ENCODE measurements around the gene PRPH.
A peak's percentile ranks its signal among the peaks of the same experiment; 100 is the strongest.
"Not testable (repeated sequence)": the region's sequence is repeated elsewhere in the genome, so short reads cannot be mapped to it uniquely, and the experiment has no call there.

The PRPH gene

DNA sequence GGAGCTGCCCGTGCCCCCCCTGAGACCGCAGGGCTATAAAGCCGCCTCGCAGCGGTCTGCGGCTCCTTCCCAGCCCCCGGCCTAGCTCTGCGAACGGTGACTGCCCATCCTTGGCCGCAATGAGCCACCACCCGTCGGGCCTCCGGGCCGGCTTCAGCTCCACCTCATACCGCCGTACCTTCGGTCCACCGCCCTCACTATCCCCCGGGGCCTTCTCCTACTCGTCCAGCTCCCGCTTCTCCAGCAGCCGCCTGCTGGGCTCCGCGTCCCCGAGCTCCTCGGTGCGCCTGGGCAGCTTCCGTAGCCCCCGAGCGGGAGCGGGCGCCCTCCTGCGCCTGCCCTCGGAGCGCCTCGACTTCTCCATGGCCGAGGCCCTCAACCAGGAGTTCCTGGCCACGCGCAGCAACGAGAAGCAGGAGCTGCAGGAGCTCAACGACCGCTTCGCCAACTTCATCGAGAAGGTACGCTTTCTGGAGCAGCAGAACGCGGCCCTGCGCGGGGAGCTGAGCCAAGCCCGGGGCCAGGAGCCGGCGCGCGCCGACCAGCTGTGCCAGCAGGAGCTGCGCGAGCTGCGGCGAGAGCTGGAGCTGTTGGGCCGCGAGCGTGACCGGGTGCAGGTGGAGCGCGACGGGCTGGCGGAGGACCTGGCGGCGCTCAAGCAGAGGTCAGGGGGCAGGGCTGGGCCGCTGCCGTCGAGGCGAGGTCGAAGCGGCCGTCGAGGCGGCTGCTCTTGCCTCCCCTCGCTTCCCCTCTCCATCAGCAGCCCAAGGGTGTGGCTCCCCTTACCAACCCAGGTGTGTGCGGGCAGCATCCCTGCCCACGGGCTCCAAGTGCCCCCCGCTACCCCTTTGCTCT is at the start of gene PRPH:
Gene PRPH, plus strand, starts transcription at position 66 of the 855 bp plus-strand sequence. Its CDS starts 54 bp downstream, at position 120.
- peak; percentile 73 for DNase-seq (ENCODE audit: low spot score)

- DNase-seq (ENCODE audit: low spot score) = no peak
Observed at GRCh38 chr12:49251357-49251756, 43.6 kb upstream of the PRPH start.

- no peak for DNase-seq (ENCODE audit: low spot score)
Observed at GRCh38 chr12:49253033-49253623, 41.8 kb upstream of the PRPH start.

GRCh38 chr12:49255456-49255855 is 39.5 kb upstream of the PRPH start:
- DNase-seq (ENCODE audit: low spot score) = not testable (repeated sequence)

- DNase-seq (ENCODE audit: low spot score) = no peak
Observed at GRCh38 chr12:49255857-49256637, 38.9 kb upstream of the PRPH start.

GRCh38 chr12:49257508-49258184 is 37.3 kb upstream of the PRPH start:
- DNase-seq (ENCODE audit: low spot score) = not testable (repeated sequence)

- DNase-seq (ENCODE audit: low spot score) = no peak
Observed at GRCh38 chr12:49259452-49259851, 35.5 kb upstream of the PRPH start.

- no peak for DNase-seq (ENCODE audit: low spot score)
Observed at GRCh38 chr12:49260166-49260565, 34.8 kb upstream of the PRPH start.

GRCh38 chr12:49260571-49261363 is 34.2 kb upstream of the PRPH start:
- DNase-seq (ENCODE audit: low spot score) = no peak

DNA sequence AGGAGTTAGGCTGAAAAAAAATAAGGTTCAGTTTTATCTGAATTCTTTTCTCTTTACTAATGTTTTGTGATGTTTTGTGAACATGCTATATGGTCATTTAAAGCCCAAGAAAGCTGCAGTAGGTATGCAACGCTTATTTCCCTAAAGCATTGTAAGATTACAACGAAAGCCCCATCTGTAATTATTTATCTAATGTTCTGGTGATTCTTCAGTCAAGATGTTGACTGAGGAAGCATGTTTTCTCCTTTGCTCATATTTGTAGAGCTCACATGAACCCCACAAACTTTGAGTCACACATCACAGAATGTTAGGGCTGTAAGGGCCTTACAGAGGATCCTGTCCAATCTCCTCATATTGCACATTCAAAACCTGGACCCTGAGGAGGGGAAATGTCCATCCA is 33.2 kb upstream of the PRPH start:
- DNase-seq (ENCODE audit: low spot score) = no peak

- no peak for DNase-seq (ENCODE audit: low spot score)
Observed at GRCh38 chr12:49263400-49263763, 31.6 kb upstream of the PRPH start.

- DNase-seq (ENCODE audit: low spot score) = no peak
Observed at GRCh38 chr12:49264466-49264872, 30.5 kb upstream of the PRPH start.

DNA sequence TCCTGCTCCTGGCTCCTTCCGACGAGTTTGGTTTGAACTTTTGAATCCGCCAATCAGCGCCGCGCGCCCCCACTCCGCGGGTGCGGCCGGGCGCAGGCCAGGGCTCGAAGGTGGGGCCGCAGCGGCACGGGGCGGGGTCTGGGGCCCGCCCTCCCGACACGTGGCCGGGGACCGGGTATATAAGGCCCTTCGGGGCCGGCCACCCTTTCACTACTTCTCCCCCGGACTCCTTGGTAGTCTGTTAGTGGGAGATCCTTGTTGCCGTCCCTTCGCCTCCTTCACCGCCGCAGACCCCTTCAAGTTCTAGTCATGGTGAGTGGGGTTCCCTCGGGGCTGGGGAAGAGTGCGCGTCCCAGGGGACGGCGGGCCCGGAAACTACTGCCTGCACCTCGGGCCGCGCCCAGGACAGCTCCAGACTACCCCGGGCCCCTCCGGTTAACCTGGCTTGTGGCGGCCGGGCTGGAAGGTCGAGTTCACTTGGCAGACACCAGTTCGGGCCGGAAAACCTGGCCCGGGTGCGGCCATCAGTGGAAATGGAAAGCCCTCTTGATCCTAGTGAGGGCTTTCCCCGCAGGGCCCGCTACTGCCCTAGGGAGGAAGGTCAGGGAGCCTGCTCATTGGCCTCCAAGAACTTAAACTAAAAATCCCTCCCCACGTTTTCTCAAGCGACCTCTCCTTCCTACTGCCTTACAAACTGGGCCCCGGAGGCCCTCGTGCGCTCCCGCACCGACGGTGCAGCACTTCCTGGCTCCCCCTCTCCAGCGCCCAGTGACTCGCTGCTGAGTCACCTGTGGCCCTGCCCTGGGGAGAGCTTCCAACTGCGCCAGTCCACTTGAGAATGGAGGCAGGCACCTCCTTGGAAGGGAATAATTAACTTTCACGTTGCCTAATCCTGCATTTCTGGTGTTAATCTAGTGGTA is 29.8 kb upstream of the PRPH start, which contains the start of gene TUBA1C:
Gene TUBA1C, plus strand, starts transcription at position 210 of the 920 bp plus-strand sequence. Its CDS starts 100 bp downstream, at position 310.
- peak; percentile 98 for DNase-seq (ENCODE audit: low spot score)

DNA sequence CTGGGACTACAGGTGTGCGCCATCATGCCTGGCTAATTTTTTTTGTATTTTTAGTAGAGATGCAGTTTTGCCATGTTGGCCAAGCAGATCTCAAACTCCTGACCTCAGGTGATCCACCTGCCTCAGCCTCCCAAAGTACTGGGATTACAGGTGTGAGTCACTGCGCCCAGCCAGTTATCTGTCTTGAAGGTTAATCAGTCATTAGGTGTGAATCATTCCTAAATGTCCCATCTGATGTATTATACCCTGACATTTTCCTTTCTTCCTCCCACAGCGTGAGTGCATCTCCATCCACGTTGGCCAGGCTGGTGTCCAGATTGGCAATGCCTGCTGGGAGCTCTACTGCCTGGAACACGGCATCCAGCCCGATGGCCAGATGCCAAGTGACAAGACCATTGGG is 25.8 kb upstream of the PRPH start:
- not testable (repeated sequence) for DNase-seq (ENCODE audit: low spot score)

GRCh38 chr12:49272790-49273725 is 21.9 kb upstream of the PRPH start:
- no peak for DNase-seq (ENCODE audit: low spot score)

DNA sequence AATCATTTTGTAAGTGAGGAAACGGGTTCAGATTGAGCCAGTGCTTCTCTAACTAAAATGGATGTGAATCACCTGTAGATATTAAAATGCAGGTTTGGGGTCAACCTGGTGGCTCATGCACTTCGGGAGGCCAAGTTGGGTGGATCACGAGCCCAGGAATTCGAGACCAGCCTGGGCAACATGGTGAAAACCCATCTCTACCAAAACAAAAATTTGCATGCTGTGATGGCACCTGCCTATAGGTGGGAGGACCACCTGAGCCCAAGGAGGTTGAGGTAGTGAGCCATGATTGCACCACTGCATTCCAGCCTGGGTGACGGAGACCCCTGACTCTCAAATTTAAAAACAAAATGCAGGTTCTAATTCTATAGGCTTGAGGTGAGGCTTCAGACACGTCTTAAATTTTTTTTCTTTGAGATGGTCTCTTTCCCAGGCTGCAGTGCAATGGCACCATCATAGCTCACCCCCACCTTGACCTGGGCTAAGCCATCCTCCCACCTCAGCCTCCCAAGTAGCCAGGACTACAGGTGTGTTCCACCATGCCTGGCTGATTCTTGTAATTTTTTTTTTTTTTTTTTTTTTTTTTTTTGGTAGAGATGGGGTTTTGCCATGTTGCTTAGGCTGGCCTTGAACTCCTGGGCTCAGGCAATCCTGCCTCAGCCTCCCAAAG is 21.1 kb upstream of the PRPH start:
- DNase-seq (ENCODE audit: low spot score) = no peak

GRCh38 chr12:49274396-49275069 is 20.4 kb upstream of the PRPH start:
- DNase-seq (ENCODE audit: low spot score) = no peak
